BE2C (cell line): ENCODE results near the gene DZIP3.

Source experiments
- DNase-seq: peaks from one replicate; pipeline ENCODE4 v3.0.0-alpha.2; 2020
- H3K27me3 ChIP-seq: fragments of 250-450 bp; sonication (Bioruptor Pico); 2 replicates; pipeline ENCODE4 v1.5.1; 2020; ENCODE audit warnings: mild to moderate bottlenecking
- H3K36me3 ChIP-seq: fragments of 250-450 bp; sonication (Bioruptor Pico); 2 replicates; pipeline ENCODE4 v1.5.1; 2020; ENCODE audit warnings: mild to moderate bottlenecking
- H3K4me1 ChIP-seq: fragments of 250-450 bp; sonication (Bioruptor Pico); 2 replicates; pipeline ENCODE4 v1.5.1; 2020
- H3K4me3 ChIP-seq: 2 replicates; pipeline ENCODE4 v1.5.1; 2011; ENCODE audit warnings: low read depth, low read length
- H3K9me3 ChIP-seq: fragments of 250-450 bp; sonication (Bioruptor Pico); 2 replicates; pipeline ENCODE4 v1.5.1; 2020
- CTCF ChIP-seq: IDR thresholded peaks from 2 replicates; pipeline ENCODE4 v1.5.1; 2012; ENCODE audit warnings: mild to moderate bottlenecking, low read depth, low read length

Gene DZIP3

GRCh38 chr3:108662142-108662738 lies 72.7 kb downstream of the DZIP3 start:
- H3K36me3 ChIP-seq: no peaks in the 10 kb centered on the region; the same call in 1 of the 2 replicates
- H3K9me3 ChIP-seq: no peaks in the 10 kb centered on the region
- no peaks in the 10 kb centered on the region for H3K27me3 ChIP-seq
- peak; percentile 78 for TF ChIP-seq CTCF
- no peak overlapping the region for H3K4me3 ChIP-seq
- DNase-seq: peak; percentile 51
- no peaks in the 10 kb centered on the region for H3K4me1 ChIP-seq

GRCh38 chr3:108664266-108664665 lies 74.7 kb downstream of the DZIP3 start:
- Histone ChIP-seq H3K9me3 (no peaks in the 10 kb centered on the region), H3K27me3 (no peaks in the 10 kb centered on the region), H3K4me1 (no peaks in the 10 kb centered on the region), H3K4me3 (no peak overlapping the region), H3K36me3 (no peaks in the 10 kb centered on the region; the same call in 1 of the 2 replicates)
- DNase-seq: no peak
- TF ChIP-seq CTCF: no peak

GRCh38 chr3:108667312-108667711 lies 77.8 kb downstream of the DZIP3 start:
- Histone ChIP-seq H3K36me3 (no peaks in the 10 kb centered on the region; the same call in 1 of the 2 replicates), H3K4me3 (no peak overlapping the region), H3K27me3 (no peaks in the 10 kb centered on the region), H3K9me3 (no peaks in the 10 kb centered on the region), H3K4me1 (no peaks in the 10 kb centered on the region)
- DNase-seq: no peak
- no peak for TF ChIP-seq CTCF

- H3K4me3 ChIP-seq: no peak overlapping the region
- TF ChIP-seq CTCF: no peak
Observed at GRCh38 chr3:108669208-108669607, 79.7 kb downstream of the DZIP3 start.

GRCh38 chr3:108672701-108673100 lies 83.2 kb downstream of the DZIP3 start:
- no peak overlapping the region for H3K4me3 ChIP-seq
- H3K36me3 ChIP-seq: peaks cover 3% of the 10 kb centered on the region
- H3K27me3 ChIP-seq: no peaks in the 10 kb centered on the region
- H3K9me3 ChIP-seq: no peaks in the 10 kb centered on the region
- no peak for DNase-seq
- H3K4me1 ChIP-seq: no peaks in the 10 kb centered on the region
- no peak for TF ChIP-seq CTCF

More at GRCh38 chr3:108669208-108669607, 79.7 kb downstream of the DZIP3 start:
- Histone ChIP-seq H3K36me3 (no peaks in the 10 kb centered on the region; the same call in 1 of the 2 replicates), H3K27me3 (no peaks in the 10 kb centered on the region), H3K9me3 (no peaks in the 10 kb centered on the region), H3K4me1 (no peaks in the 10 kb centered on the region)
- DNase-seq: no peak

GRCh38 chr3:108673988-108674661 lies 84.6 kb downstream of the DZIP3 start:
- no peaks in the 10 kb centered on the region for H3K4me1 ChIP-seq
- TF ChIP-seq CTCF: no peak
- no peak overlapping the region for H3K4me3 ChIP-seq
- DNase-seq: no peak
- H3K27me3 ChIP-seq: no peaks in the 10 kb centered on the region
- H3K36me3 ChIP-seq: peaks cover 5% of the 10 kb centered on the region
- no peaks in the 10 kb centered on the region for H3K9me3 ChIP-seq
